HepG2 (cell line): ENCODE measurements around the gene OSBPL8. TPM values are rescaled to one million over a fixed set of nuclear protein-coding genes. Genes with fewer than 3 reads are reported as not detected.
A peak's percentile ranks its signal among the peaks of the same experiment; 100 is the strongest.

Source experiments
- ATAC-seq: fragments of 200-7000 bp; cut with Tn5 transposase; 3 replicates; pipeline ENCODE4 v1.9.1; 2020; ENCODE audit warnings: mild to moderate bottlenecking, moderate library complexity
- BruUV-seq: library from RNA; stranded (reverse); fragments of 400-500 nt; replicated peaks from 2 replicates; lab custom pipeline; 2021; lab: Mats Ljungman, UMichigan
- CTCF ChIA-PET: fragments of 300-600 bp; formaldehyde crosslinking; extraction: SDS; loops from one replicate; lab custom pipeline; 2021; ENCODE audit warnings: low total read pairs, inconsistent platforms, low intra/inter-chr PET ratio; lab: Yijun Ruan, JAX
- POLR2A ChIA-PET: fragments of 350-600 bp; sonication (Branson Sonifier 250); formaldehyde crosslinking; loops from one replicate; lab custom pipeline; 2020; ENCODE audit warnings: antibody characterized with exemption, inconsistent platforms; lab: Yijun Ruan, JAX
- DNase-seq: peaks from one replicate; pipeline ENCODE4 v3.0.0-alpha.2; 2015; ENCODE audit warnings: low spot score
- FAIRE-seq: peaks from 3 replicates; lab custom pipeline; 2011; peaks lifted over from hg19 to GRCh38; lab: Jason Lieb, UNC
- H2AFZ ChIP-seq: one replicate; pipeline ENCODE4 v1.6.1; 2011; ENCODE audit warnings: low read length, inconsistent platforms
- H3K27ac ChIP-seq: fragments of 300-600 bp; 3 replicates; pipeline ENCODE4 v1.8.0; 2011; ENCODE audit warnings: mixed run types, mild to moderate bottlenecking, mixed read lengths, low read length, inconsistent platforms; ENCODE audit not compliant: insufficient read depth; ENCODE audit errors: extremely low read length
- H3K27me3 ChIP-seq, 2 experiments: fragments of 200-600 bp in 1 of 2; 2 replicates in 1 of 2; 3 replicates in 1 of 2; pipeline versions ENCODE4 v1.6.0 to v1.8.0; 2011; ENCODE audit warnings: low read length in 2 of 2, mild to moderate bottlenecking in 2 of 2, moderate library complexity in 2 of 2, inconsistent platforms in 1 of 2; ENCODE audit not compliant: insufficient read depth in 2 of 2, control insufficient read depth in 1 of 2
- H3K36me3 ChIP-seq, 2 experiments: fragments of 200-600 bp in 1 of 2; replicated peaks in 1 of 2; 2 replicates in 1 of 2; 3 replicates in 1 of 2; pipeline versions ENCODE4 v1.5.1 to v1.8.0; 2011; ENCODE audit warnings: low read length in 2 of 2, inconsistent platforms in 1 of 2; ENCODE audit not compliant: insufficient read depth in 2 of 2, control insufficient read depth in 1 of 2
- H3K4me1 ChIP-seq: 2 replicates; pipeline ENCODE4 v1.5.1; 2012; ENCODE audit warnings: low read length, inconsistent platforms; ENCODE audit not compliant: insufficient read depth
- H3K4me2 ChIP-seq: 2 replicates; pipeline ENCODE4 v1.6.0; 2011; ENCODE audit warnings: low read depth, low read length, inconsistent platforms
- H3K4me3 ChIP-seq, 3 experiments: fragments of 200-600 bp in 1 of 3; sonication (generic), shearing (Covaris generic) in 1 of 3; replicated peaks in 1 of 3; 2 replicates each; pipeline ENCODE4 v1.5.1; 2011 to 2016; ENCODE audit warnings: low read length in 3 of 3, inconsistent platforms in 2 of 3, low read depth in 2 of 3, mild to moderate bottlenecking in 2 of 3, control low read depth in 1 of 3, mixed read lengths in 1 of 3; ENCODE audit not compliant: insufficient read depth in 1 of 3
- H3K79me2 ChIP-seq: one replicate; pipeline ENCODE4 v1.6.1; 2011; ENCODE audit warnings: low read length, inconsistent platforms; ENCODE audit not compliant: insufficient read depth
- H3K9ac ChIP-seq: 2 replicates; pipeline ENCODE4 v1.6.0; 2011; ENCODE audit warnings: mild to moderate bottlenecking, low read depth, low read length, inconsistent platforms; ENCODE audit not compliant: insufficient read depth
- H3K9me3 ChIP-seq: 2 replicates; pipeline ENCODE4 v1.5.1; 2012; ENCODE audit warnings: mild to moderate bottlenecking, low read length
- H4K20me1 ChIP-seq: 2 replicates; pipeline ENCODE4 v1.6.0; 2011; ENCODE audit warnings: inconsistent platforms, mild to moderate bottlenecking, low read length, moderate library complexity; ENCODE audit not compliant: insufficient read depth
- HNF4A ChIP-seq: sonication (generic); formaldehyde crosslinking; IDR thresholded peaks from 2 replicates; pipeline ENCODE4 v1.4.0; 2020; ENCODE audit warnings: missing genetic modification reagents
- KAT8 ChIP-seq: IDR thresholded peaks from 2 replicates; pipeline ENCODE4 v1.6.1; 2016; ENCODE audit warnings: missing genetic modification reagents, missing compliant biosample characterization
- NBN ChIP-seq: fragments of 450-650 bp; conservative IDR thresholded peaks from 2 replicates; pipeline ENCODE4 v1.6.1; 2017
- RFXANK ChIP-seq: IDR thresholded peaks from 2 replicates; pipeline ENCODE4 v1.6.1; 2016
- TSC22D2 ChIP-seq: sonication (generic); formaldehyde crosslinking; IDR thresholded peaks from 2 replicates; pipeline ENCODE4 v1.5.1; 2020; ENCODE audit warnings: missing genetic modification reagents, mild to moderate bottlenecking, borderline replicate concordance
- ZBTB21 ChIP-seq: sonication (generic); formaldehyde crosslinking; IDR thresholded peaks from 2 replicates; pipeline ENCODE4 v1.4.0; 2020; ENCODE audit warnings: missing genetic modification reagents
- ZFAT ChIP-seq: sonication (generic); formaldehyde crosslinking; conservative IDR thresholded peaks from 2 replicates; pipeline ENCODE4 v1.8.1; 2023; ENCODE audit warnings: missing genetic modification reagents, inconsistent platforms
- ZFP36L1 ChIP-seq: sonication (generic); formaldehyde crosslinking; IDR thresholded peaks from 2 replicates; pipeline ENCODE4 v1.8.0; 2022; ENCODE audit warnings: mild to moderate bottlenecking, missing genetic modification reagents, moderate library complexity
- ZNF614 ChIP-seq: IDR thresholded peaks from 2 replicates; pipeline ENCODE4 v1.6.1; 2018; ENCODE audit warnings: missing biosample characterization, missing genetic modification reagents, inconsistent platforms, borderline replicate concordance
- ZNF629 ChIP-seq: sonication (generic); formaldehyde crosslinking; conservative IDR thresholded peaks from 2 replicates; pipeline ENCODE4 v1.5.0; 2020; ENCODE audit warnings: missing genetic modification reagents
- ZNF788 ChIP-seq: sonication (generic); formaldehyde crosslinking; IDR thresholded peaks from 2 replicates; pipeline ENCODE4 v1.5.0; 2020; ENCODE audit warnings: mild to moderate bottlenecking, missing genetic modification reagents, borderline replicate concordance
- WGBS: methylation state at CpG from one replicate; pipeline ENCODE4 v1.1.6; 2017; ENCODE audit warnings: low lambda C conversion rate; 5-methylcytosine and 5-hydroxymethylcytosine counted together
- in situ Hi-C: cut with HindIII; loops from 2 replicates; pipeline ENCODE4 v1.10.0; 2017; ENCODE audit warnings: low pct_unique_long_range_greater_than_20kb; ENCODE audit not compliant: extremely low pct_ligation_motif_present
- intact Hi-C: fragments of 100-400 bp; cut with micrococcal nuclease; formaldehyde crosslinking; loops from one replicate; pipeline ENCODE4 v1.10.0; 2022; ENCODE audit not compliant: unreplicated experiment
- polyA plus RNA-seq, 8 experiments: library from polyadenylated mRNA; depleted of rRNA in 3 of 8; stranded (reverse) in 7 of 8; unstranded in 1 of 8; fragments of >200 nt; fragmentation: Illumina TruSeq in 4 of 8; extraction: Trizol in 4 of 8; gene quantifications; 2 replicates each; pipeline versions ENCODE4 v1.2.1 to v1.2.3, GENCODE V29; 2011 to 2016; ENCODE audit warnings: low read depth in 4 of 8, missing spikeins in 1 of 8, mixed read lengths in 1 of 8; ENCODE audit not compliant: insufficient read depth in 1 of 8
- total RNA-seq, 5 experiments: library from RNA; depleted of rRNA; stranded (reverse); fragments of >200 nt; fragmentation: Illumina TruSeq; extraction: Trizol; gene quantifications; 2 replicates each; pipeline ENCODE4 v1.2.3, GENCODE V29; 2016; ENCODE audit warnings: low read depth in 1 of 5
- TF ChIP-seq, protein P1 (sequence below): sonication (generic); formaldehyde crosslinking; IDR thresholded peaks from 2 replicates; pipeline ENCODE4 v1.5.1; 2020; ENCODE audit warnings: mild to moderate bottlenecking, missing genetic modification reagents, moderate library complexity
- TF ChIP-seq, protein P2 (sequence below): sonication (generic); formaldehyde crosslinking; IDR thresholded peaks from 2 replicates; pipeline ENCODE4 v1.4.0; 2020; ENCODE audit warnings: mild to moderate bottlenecking, missing genetic modification reagents
- TF ChIP-seq, protein P3 (sequence below): sonication (generic); formaldehyde crosslinking; IDR thresholded peaks from 2 replicates; pipeline ENCODE4 v1.5.0; 2020; ENCODE audit warnings: mild to moderate bottlenecking, missing genetic modification reagents

The OSBPL8 gene
- total and polyA plus RNA-seq, 2 of the 13 experiments (the other 11 are each of a cell fraction or from before 2014, with no cell fraction given): 11.0 to 33.9 TPM

- Histone ChIP-seq H3K4me1 (peaks cover 8% of the 10 kb centered on the region; the same call in 1 of the 2 replicates), H3K79me2 (no peaks in the 10 kb centered on the region), H3K36me3 (no peaks in the 10 kb centered on the region), H3K9me3 (no peaks in the 10 kb centered on the region), H3K4me2 (no peak overlapping the region), H3K27ac (no peak overlapping the region), H3K9ac (no peak overlapping the region), H2AFZ (no peak overlapping the region), H4K20me1 (no peaks in the 10 kb centered on the region), H3K4me3 (no peak overlapping the region), H3K27me3 (no peaks in the 10 kb centered on the region)
- in situ Hi-C loops (loop anchor here (25.0 kb wide), 1 partner anchor 925 kb away; no protein-coding TSS in a partner anchor), intact Hi-C loops (loop anchor here (10.0 kb wide), 2 partner anchors 378 to 938 kb away; partner anchors contain the start of gene NAP1L1)
- ChIA-PET CTCF (no interaction called here), POLR2A (no interaction called here)
- 84% methylated on average over 2 of the region's 2 CpGs for WGBS
- TF ChIP-seq RFXANK (no peak), NBN (no peak), ZBTB21 (CRISPR knock-in tag) (0 out of 2 replicates have a peak, but pooled peaks have one; percentile 49)
- BruUV-seq: no TSS peak
- peak; percentile 16 for DNase-seq
- no peak for FAIRE-seq
- ATAC-seq: peak; percentile 25; the same call in 2 of the 3 replicates
These were observed 96.8 kb downstream of the OSBPL8 start for GRCh38 chr12:76462668-76463224.

DNA sequence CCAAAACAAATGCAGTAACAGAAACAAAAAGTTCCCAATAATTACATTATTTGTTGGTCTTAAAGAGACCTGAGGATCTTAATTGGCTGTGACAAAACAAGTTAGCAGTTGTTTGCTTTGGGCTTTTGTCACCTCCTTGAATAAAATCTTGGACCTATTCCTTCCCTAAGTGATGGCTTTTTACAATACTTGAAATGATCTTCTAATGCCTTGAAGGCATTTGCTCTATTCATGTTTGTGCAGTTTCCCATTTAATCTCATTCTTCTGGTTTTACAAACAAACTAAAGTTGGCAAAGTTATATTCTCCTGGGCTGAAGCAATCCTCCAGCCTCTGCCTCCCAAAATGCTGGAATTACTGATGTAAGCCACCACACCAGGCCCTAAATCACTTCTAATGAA, 98.8 kb downstream of the OSBPL8 start:
- Histone ChIP-seq H3K27me3 (no peaks in the 10 kb centered on the region), H3K9ac (no peak overlapping the region), H3K9me3 (no peaks in the 10 kb centered on the region), H3K27ac (no peak overlapping the region), H3K36me3 (no peaks in the 10 kb centered on the region), H2AFZ (no peak overlapping the region), H3K4me2 (no peak overlapping the region), H3K79me2 (no peaks in the 10 kb centered on the region), H4K20me1 (no peaks in the 10 kb centered on the region), H3K4me1 (peaks cover 8% of the 10 kb centered on the region; the same call in 1 of the 2 replicates), H3K4me3 (no peak overlapping the region)
- BruUV-seq: no TSS peak
- no peak for FAIRE-seq
- DNase-seq: no peak
- POLR2A ChIA-PET: no interaction called here
- in situ Hi-C loops (loop anchor here (25.0 kb wide), 1 partner anchor 924 kb away; no protein-coding TSS in a partner anchor), intact Hi-C loops (loop anchor here (10.0 kb wide), 2 partner anchors 376 to 936 kb away; partner anchors contain the start of gene NAP1L1)
- CTCF ChIA-PET: no interaction called here
- ATAC-seq: no peak
- TF ChIP-seq ZFP36L1 (no peak), KAT8 (CRISPR knock-in tag) (no peak), ZNF614 (CRISPR knock-in tag) (no peak), ZNF788 (CRISPR knock-in tag) (no peak), ZNF629 (CRISPR knock-in tag) (no peak), ZFAT (CRISPR knock-in tag) (no peak), HNF4A (no peak), TSC22D2 (CRISPR knock-in tag) (no peak)
- TF ChIP-seq, protein P1, sequence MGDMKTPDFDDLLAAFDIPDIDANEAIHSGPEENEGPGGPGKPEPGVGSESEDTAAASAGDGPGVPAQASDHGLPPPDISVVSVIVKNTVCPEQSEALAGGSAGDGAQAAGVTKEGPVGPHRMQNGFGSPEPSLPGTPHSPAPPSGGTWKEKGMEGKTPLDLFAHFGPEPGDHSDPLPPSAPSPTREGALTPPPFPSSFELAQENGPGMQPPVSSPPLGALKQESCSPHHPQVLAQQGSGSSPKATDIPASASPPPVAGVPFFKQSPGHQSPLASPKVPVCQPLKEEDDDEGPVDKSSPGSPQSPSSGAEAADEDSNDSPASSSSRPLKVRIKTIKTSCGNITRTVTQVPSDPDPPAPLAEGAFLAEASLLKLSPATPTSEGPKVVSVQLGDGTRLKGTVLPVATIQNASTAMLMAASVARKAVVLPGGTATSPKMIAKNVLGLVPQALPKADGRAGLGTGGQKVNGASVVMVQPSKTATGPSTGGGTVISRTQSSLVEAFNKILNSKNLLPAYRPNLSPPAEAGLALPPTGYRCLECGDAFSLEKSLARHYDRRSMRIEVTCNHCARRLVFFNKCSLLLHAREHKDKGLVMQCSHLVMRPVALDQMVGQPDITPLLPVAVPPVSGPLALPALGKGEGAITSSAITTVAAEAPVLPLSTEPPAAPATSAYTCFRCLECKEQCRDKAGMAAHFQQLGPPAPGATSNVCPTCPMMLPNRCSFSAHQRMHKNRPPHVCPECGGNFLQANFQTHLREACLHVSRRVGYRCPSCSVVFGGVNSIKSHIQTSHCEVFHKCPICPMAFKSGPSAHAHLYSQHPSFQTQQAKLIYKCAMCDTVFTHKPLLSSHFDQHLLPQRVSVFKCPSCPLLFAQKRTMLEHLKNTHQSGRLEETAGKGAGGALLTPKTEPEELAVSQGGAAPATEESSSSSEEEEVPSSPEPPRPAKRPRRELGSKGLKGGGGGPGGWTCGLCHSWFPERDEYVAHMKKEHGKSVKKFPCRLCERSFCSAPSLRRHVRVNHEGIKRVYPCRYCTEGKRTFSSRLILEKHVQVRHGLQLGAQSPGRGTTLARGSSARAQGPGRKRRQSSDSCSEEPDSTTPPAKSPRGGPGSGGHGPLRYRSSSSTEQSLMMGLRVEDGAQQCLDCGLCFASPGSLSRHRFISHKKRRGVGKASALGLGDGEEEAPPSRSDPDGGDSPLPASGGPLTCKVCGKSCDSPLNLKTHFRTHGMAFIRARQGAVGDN (CRISPR knock-in tag): no peak
- TF ChIP-seq, protein P2, sequence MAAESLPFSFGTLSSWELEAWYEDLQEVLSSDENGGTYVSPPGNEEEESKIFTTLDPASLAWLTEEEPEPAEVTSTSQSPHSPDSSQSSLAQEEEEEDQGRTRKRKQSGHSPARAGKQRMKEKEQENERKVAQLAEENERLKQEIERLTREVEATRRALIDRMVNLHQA (CRISPR knock-in tag): no peak
- TF ChIP-seq, protein P3, sequence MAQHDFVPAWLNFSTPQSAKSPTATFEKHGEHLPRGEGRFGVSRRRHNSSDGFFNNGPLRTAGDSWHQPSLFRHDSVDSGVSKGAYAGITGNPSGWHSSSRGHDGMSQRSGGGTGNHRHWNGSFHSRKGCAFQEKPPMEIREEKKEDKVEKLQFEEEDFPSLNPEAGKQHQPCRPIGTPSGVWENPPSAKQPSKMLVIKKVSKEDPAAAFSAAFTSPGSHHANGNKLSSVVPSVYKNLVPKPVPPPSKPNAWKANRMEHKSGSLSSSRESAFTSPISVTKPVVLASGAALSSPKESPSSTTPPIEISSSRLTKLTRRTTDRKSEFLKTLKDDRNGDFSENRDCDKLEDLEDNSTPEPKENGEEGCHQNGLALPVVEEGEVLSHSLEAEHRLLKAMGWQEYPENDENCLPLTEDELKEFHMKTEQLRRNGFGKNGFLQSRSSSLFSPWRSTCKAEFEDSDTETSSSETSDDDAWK (CRISPR knock-in tag): no peak
